Measurements from ENCODE around the gene VWC2.
A peak's percentile ranks its signal among the peaks of the same experiment; 100 is the strongest.

VWC2 gene

DNA sequence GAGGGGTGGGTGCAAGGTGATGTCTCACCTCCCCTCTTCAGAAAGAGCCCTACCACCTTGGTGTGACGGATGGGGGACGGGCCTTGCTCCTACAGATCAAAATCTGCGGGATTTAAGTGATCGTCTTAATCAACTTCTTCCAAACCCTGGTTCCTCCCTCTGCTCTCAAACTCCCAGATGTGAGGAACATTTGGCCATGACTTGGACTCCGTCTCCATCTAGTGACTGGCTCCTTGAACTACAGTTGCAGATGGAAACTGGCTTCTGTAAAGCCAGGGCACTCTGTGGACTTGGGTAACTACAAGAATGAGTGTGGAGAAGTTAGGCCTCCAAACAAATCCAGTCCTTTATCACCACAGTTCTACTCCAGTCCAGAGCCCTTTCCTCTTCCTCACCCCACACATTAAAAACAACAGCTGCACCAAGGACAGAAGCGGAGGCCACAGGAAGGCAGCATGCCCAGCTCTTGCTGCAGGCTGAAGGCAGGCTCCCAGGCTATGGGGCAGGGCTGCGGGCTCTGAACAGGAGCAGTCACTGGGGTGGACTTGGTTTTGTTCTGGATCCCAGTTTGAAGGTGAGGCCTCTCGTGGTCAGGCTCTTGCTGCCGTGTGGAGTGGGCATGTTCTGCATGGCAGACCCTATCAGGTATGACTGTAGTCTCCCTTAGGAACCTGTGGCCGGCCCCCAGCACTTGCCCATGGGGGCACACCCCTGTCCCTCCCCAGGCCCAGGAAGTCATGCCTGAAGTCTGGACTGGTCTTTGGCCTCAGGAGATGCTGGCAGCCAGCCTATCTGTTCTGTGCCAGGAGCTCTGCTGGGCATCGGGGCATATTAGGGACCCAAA lies 79.4 kb downstream of the VWC2 start:
- DNase-seq, result peak in 1 of 2 experiments; percentile 23

DNA sequence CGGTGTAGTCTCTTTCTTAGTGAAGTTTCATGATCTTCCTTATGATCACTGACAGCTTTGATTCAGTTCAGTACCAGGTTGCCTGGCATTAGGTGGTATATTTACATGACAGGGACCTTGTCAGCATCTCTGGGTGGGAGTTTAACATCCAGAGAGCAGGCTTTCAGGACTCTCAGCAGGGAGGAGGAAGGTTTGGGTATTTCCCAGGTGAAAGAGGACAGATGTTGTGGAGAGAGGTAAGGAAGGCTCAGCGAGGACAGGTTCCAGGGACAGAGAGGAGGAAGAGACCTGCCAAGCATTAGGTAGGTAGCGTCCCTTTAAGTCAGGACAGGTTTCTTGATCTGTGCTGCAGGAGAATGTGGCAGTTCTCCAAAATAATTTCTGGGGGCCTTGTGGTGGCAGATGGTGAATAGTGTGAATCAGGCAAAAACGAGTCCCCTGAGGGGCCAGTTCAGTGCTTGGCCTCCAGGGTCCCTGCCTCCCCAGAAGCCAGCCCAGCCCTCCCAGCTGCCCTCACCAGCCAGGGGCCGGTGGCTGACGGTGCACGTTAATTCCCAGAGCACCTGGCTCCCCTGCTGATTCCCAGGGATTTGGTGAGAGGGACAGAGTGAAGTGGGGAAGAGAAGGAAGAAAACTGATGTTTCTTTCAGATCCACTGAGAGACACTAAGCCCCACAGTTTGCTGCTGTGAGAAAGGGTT lies 82.0 kb downstream of the VWC2 start:
- DNase-seq, result no peak

DNA sequence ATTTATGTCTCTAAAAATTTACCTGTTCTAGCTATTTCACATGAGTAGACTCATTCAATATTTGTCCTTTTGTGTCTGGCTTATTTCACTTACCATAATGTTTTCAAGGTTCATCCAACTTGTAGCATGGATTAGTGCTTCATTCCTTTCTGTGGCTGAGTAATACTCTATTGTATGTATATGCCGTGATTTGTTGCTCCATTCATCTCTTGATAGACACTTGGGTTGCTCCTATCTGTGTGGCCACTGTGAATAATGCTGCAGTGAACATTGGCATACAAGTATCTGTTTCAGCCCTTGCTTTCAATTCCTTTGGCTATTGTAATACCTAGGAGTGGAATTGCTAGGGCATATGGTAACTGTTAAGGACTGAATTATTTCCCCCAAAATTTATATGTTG lies 86.9 kb downstream of the VWC2 start:
- DNase-seq, result no peak

DNA sequence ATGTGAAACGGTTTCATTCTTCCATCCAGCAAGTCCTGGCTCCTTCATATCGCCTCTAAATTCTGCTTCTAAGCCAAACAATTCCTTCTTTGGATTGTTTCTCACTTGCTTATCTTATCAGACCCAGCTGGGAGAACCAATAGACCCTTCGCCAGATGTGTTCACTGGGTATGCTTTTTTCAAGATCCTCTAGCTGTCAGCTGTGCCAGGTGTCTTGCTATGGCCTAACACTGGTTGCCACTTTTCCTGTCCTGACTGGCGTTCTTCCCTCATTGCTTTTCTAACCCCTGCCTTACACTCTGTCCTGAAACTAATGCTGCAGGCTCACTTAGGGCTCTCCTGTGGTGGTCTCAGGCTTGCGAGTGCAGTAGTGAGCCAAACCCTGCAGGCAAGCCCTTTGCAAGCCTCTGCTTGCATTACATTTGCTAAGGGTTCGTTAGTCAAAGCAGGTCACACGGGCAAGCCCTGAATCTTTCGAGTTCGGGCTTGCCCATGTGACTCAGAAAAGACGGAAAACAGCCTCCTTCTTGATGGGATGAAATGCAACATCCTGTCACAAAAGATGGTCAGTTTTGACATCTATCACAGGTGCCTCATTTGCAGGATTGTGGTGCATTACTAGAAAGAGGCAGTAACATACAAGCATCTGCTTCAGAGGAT lies 92.8 kb downstream of the VWC2 start:
- no peak for DNase-seq

DNA sequence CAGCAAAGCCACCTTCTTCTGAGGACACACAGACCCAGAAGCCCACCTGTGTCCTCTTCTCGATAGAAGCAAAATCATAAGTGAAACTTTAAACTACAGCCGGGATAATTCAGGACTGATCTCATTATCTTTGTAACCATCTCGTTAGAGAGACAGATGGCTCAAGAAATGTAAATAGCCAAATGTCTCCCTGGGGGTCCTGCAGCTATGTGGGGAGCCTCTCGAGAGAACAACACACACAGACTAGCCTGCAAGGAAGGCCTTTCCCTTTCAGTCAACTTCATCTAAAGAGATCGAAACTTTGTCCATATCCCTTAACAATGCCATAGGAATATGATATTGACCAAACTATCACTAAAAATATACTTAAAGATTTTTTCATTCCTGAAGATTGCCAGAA lies 93.5 kb downstream of the VWC2 start:
- DNase-seq, result no peak

DNA sequence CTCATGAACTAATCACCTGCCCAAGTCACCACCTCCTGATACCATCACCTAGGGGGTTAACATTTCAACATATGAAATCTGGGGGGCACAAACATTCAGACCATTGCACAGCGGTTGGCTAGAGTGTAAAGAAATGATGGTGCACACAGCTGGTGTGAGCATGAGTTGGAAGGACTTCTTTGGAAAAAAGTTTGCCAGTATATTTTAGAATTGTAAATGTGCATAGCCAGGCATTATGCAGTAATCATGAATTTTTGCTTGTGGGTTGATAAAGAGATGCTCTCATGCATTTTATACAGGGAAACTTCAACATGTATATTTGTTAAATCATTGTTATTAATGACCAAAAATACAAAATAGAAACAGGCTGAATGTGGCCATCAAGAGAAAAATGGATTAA lies 100.0 kb downstream of the VWC2 start:
- DNase-seq, result no peak

DNA sequence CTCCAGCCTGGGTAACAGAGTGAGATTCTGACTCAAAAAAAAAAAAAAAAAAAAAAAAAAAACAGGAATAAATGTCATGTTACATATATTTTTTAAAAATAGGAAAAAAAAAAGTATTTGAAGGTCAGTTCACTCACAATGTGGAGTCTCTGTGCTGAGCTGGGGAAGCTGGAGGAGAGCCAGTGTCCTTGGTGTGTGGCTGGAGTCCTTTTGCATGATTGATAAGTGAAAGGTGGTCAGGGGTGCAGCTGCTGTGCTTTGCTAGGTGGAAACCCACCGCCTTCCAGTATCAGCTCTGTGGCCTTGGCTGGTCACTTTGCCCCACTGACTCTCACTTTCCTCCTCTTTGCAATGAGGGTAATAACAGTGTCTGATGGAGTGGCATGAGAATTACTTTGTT lies 101.9 kb downstream of the VWC2 start:
- no peak for DNase-seq

DNA sequence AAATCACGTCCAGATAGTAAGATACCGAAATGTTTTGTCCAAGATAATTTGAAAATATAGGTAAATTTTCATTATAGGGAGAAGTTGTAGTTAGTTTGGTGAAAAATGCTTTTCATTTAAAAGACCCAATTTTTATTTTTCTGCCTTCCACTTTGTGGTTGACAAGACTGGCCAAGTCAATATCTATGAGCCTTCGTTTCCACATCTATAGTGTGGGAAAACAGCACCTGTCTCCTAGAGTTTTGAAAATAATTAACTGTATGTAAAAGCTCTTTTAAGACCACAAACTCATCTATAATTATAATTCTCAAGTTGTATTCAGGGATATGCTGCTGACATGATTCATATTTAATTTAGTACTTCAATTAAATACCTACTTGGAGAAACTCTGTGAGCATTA lies 102.8 kb downstream of the VWC2 start:
- no peak for DNase-seq

DNA sequence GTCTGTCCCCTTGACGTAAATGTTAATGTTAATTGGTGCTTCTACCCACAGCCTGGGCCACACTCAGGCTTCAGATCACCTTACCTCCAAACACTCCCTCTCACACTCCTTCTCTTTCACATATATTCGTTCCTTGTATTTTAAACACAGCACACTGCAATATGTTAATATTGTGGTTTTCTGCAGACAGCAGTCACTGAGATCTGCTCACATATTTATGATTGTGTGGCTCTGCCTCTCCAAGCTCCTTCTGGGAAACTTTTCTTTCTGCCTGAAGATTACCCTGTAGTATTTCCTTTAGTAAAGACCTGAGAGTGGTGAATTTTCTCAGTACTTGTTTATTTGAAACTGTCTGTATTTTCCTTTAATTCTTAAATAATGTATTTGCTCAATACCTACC lies 104.7 kb downstream of the VWC2 start:
- DNase-seq, result no peak

DNA sequence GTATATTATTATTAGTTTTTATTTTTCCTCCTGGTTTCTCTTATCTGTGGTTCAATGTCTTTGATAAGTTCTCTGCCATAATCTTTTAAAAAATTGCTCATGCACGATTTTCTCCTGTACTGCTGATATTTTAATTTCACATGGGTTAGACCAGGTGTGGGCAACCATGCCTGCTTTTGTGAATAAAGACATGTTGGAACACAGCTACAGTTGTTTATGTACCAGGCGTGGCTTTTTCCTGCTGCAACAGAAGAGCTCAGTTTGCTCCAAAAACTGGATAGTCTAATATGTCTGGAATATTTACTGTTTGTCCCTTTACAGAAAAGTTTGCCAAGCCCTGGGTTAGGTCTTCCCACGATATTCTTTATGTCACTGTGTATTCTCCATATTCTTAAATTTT lies 105.2 kb downstream of the VWC2 start:
- no peak for DNase-seq

DNA sequence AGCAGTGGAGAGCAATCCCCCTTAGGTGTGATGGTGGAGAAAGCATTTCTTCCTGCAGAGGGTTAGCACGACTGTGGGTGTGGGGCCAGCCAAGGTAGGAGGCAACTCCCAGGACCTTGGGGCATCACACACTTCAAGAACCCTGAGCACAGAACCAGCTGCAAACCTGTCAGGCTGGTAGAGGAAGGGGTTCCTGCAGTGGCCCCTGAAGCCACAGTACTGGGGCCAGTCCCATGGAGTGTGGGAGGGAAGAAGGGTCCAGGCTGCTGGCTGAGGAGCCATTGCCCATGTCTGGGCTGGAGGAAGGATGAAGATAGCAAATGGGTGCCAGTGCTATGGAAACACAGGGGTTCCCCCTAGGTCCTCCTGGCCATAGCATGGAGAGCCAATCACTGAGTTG lies 110.5 kb downstream of the VWC2 start:
- DNase-seq, result no peak

DNA sequence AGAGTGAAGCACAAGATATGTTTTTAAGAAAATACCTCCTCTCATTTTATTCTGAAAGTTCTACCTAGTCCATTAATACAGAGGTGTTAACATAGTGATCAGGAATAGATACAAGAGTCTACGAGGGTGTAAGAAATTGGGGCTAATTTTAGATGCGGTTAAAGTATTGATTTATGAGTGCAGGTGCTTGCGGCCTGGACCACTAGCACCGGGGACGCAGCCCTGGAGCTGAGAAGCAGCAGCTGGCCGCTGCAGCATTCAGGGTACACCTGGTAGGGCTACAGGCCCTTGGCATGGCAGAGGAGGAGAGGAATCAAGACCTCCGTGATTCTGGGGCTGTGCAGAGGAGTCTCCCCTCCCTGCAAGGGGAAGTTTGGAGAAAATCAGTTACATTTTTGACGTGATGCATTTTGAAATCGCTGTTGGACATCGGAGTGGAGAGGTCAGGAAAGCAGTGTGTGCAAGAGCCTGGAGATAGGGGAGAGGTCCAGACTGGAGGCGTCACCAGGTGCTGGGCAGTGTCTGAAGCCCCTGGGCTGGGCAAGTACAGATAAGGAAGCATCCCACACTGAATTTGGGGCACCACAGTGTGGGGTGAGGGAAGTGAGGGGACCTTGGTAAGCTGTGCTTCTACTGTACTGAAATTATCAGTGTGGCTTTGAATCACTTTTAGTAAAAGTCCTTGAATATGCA lies 112.3 kb downstream of the VWC2 start:
- no peak for DNase-seq

DNA sequence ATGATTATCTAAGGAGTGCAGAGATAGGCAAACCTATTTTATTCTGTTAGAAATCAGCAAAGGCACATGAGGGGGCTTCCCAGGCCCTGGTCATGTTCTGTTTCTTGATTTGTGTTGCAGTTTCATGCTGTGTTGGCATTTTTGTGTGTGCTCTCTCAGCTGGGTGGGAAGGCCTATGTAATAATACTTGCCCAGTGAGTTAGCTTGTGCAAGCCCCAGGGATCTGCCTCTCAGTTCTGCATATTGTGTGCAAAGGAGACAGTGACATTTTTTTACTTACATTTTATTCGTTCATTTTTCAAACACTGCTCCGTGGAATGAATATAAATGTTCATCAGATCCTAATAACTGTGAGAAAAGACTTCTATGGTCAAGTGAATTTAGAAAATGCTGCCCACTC lies 119.0 kb downstream of the VWC2 start:
- DNase-seq, result no peak

DNA sequence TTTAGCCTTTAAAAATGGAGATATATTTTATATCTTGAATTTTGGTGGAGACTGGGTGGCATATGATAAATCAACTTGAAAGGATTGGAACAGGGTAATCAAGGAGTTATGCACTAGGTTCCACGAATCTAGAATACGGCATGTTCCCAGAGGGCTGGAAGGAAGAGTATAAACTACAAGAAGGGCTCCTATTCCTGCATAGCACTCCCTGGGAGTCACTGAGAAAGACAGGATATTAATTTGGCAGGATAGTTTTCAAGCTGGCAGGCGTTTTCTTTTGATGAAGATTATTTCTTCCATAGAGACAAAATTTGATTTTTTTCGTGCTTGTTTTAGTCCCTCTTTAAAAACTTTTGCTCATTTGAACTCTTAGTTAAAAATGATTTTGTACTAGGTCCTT lies 119.7 kb downstream of the VWC2 start:
- no peak for DNase-seq

DNA sequence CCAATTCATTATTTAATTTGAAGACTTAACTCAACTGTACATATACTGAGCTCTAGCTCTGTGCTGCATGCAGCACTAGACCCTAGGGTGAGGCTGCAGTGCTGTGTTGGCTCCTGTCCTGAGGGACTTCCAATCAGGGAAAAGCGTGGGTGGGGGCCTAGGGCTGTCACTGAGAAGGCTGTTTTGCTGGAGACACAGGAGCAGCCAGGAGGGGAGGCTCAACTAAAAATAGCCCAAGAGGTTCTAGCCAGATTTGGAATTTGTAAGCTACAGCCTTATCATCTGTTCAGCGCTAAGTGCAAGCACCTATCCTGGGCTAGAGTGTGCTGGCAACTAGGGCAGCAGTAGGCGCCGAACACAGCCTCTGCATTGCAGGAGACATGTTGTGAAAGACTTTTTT lies 121.1 kb downstream of the VWC2 start:
- no peak for DNase-seq

DNA sequence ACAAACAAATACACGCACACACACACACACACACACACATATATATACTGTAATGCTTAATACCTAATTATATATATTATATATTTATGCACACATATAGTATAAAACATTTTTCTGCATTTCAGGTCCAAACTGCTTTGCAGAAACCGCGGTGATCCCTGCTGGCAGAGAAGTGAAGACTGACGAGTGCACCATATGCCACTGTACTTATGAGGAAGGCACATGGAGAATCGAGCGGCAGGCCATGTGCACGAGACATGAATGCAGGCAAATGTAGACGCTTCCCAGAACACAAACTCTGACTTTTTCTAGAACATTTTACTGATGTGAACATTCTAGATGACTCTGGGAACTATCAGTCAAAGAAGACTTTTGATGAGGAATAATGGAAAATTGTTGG lies 138.5 kb downstream of the VWC2 start:
- DNase-seq, result no peak

DNA sequence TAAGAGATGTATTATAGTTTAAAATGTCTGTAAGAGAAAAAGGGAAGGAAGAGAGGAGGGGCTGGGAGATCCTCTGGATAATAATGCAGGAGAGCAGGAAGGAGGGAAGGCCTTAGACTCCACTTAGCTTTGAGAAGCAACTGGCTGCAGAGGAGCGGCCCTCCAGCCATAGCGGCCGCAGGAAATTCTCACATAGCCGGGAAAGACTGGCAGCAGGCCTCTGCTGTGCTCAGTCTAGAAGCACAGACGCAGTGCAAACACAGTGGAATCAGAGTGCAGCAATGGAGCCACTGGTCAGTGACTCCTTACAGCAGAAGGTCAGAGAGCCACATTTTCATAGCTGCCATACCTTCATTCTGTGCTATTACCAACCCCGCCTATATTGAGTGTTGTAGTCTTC lies 153.3 kb downstream of the VWC2 start:
- no peak for DNase-seq

DNA sequence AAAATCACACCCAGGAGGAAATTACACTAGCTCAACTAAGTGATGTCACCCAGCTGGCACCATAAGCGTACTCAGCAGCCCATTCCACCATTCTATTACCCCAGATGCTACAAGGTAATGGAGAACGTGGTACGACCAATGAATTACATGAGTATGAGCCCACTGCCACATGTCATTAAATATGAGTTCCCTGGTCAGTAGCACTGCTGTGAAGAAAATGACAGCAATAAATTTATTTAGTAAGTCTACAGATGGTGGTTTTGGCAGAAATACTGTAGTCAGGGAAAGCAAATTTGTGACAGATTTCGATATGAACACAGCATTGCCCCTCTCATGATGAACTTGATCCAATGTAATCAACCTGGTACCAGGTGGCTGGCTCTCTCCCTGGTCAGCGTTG lies 154.2 kb downstream of the VWC2 start:
- no peak for DNase-seq

DNA sequence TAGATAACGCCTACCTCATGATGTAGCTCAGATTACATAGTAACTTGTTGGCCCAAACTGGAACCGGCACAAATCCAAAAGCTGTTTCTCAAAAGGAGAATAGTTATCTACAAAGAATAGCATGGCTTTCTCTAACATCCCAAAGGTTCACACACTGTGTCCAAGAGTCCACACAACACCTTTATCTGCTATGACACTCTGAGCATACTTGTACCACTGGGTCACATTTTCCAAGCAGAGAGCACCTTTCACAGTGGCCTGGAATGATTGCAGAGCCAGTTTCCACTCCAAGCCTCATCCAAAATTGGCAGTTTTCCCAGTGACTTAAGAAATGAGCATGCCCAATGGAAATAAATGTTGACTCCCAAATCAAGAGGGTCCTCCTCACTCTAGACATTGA lies 155.3 kb downstream of the VWC2 start:
- no peak for DNase-seq

DNA sequence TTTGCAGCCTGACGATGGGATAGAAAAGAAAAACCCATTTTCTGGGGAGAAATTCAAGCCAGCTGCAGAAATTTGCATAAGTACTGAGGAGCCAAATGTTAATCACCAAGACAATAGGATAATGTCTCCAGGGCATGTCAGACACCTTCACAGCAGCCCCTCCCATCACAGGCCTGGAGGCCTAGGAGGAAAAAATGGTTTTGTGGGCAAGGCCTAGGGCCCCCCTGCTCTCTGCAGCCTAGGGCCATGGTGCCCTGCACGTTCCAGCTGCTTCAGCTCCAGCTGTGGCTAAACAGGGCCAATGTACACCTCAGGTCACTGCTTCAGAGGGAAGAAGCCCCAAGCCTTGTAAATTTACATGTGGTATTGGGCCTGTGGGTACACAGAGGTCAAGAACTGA lies 158.2 kb downstream of the VWC2 start:
- DNase-seq, result no peak

DNA sequence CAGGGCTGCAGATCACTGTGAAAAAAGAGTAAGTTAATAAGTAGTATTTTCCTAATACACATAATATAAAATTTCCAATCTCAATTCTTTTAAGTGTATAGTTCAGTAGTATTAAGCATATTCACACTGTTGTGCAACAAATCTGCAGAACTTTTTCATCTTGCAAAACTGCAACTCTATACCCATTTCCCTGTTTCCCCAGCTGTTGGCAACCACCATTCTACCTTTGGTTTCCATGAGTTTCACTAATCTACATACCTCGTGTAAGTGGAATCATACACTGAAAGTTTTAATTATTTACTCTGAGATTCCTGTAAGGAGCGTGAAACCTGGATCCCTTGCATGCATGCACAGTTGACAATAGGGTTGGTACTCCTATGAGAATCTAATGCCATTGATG lies 164.2 kb downstream of the VWC2 start:
- DNase-seq, result no peak

All from NCI-H1930 (cell line).